Measurements from ENCODE around the gene PRTN3.

GRCh38 chr19:892894-893689, 52.3 kb downstream of the PRTN3 start, which contains the start of the genes MED16 and RNU6-9:
- TF ChIP-seq CTCF (IDR thresholded peaks at IDR 0.05) (no peak), EZH2phosphoT487 (IDR thresholded peaks at IDR 0.05) (no peak), EZH2 (IDR thresholded peaks at IDR 0.05) (no peak)

Data from neural progenitor cell (in vitro differentiated cells).